Esophagus squamous epithelium (tissue), 5 donors: ENCODE measurements around the gene CRB1. TPM values are rescaled to one million over a fixed set of nuclear protein-coding genes. Genes with fewer than 3 reads are reported as not detected.

ENCODE experiments used
- DNase-seq: peaks from one replicate; lab custom pipeline; 2025; lab: John Stamatoyannopoulos, UW
- H3K27ac ChIP-seq, 4 donors: fragments of 200-600 bp; sonication (generic); one replicate each; pipeline ENCODE4 v1.5.1; 2016 to 2019; ENCODE audit warnings: mild to moderate bottlenecking in 1 of 4
- H3K27me3 ChIP-seq, 4 donors: fragments of 200-600 bp; sonication (generic); 1 replicate in 3 of 4; 2 replicates in 1 of 4; pipeline versions ENCODE4 v1.5.1 to v1.6.0; 2017 to 2021; ENCODE audit warnings: antibody characterized with exemption in 1 of 4
- H3K36me3 ChIP-seq, 3 donors: fragments of 200-600 bp; sonication (generic); one replicate each; pipeline ENCODE4 v1.5.1; 2016 to 2019
- H3K4me1 ChIP-seq, 3 donors: fragments of 200-600 bp; sonication (generic); one replicate each; pipeline ENCODE4 v1.5.1; 2017 to 2019
- H3K4me3 ChIP-seq, 4 donors: fragments of 200-600 bp; sonication (generic); 1 replicate in 3 of 4; 2 replicates in 1 of 4; pipeline ENCODE4 v1.5.1; 2016 to 2019; ENCODE audit warnings: mild to moderate bottlenecking in 2 of 4, moderate library complexity in 1 of 4
- H3K9me3 ChIP-seq, 3 donors: fragments of 200-600 bp; sonication (generic); one replicate each; pipeline ENCODE4 v1.5.1; 2016 to 2019
- POLR2A ChIP-seq, 4 donors: fragments of 450-650 bp; IDR thresholded peaks; one replicate each; pipeline ENCODE4 v1.6.1; 2017; ENCODE audit warnings: antibody characterized with exemption in 4 of 4, mild to moderate bottlenecking in 4 of 4, moderate library complexity in 3 of 4
- WGBS, 2 donors: methylation state at CpG; one replicate each; pipeline ENCODE4 v1.1.5; 2018; 5-methylcytosine and 5-hydroxymethylcytosine counted together
- intact Hi-C: fragments of 100-400 bp; cut with DNase I; formaldehyde crosslinking; loops from one replicate; pipeline ENCODE4 v1.15.0; 2022
- total RNA-seq, 4 donors: library from RNA; depleted of rRNA; stranded (reverse); fragments of >200 nt; gene quantifications; one replicate each; pipeline ENCODE4 v1.1.0, GENCODE V29; 2016
- TF ChIP-seq, protein P1 (sequence below), 6 experiments: fragments of 450-650 bp in 4 of 6; fragments of 200-600 bp in 2 of 6; sonication (generic) in 2 of 6; IDR thresholded peaks; one replicate each; pipeline ENCODE4 v1.5.1; 2016 to 2019; ENCODE audit warnings: antibody characterized with exemption in 6 of 6, mild to moderate bottlenecking in 4 of 6, moderate library complexity in 4 of 6
- donor health status: DM: yes; HTN: yes; CAD: no.

Gene CRB1
- total RNA-seq, 4 donors from 2014 or later: 0.19 TPM; not detected in 3

GRCh38 chr1:197313713-197314112, 45.7 kb downstream of the CRB1 start:
- H3K27me3 ChIP-seq: no peaks in the 10 kb centered on the region
- H3K27ac ChIP-seq: no peak overlapping the region
- no peak overlapping the region for H3K4me3 ChIP-seq
- H3K4me1 ChIP-seq: no peaks in the 10 kb centered on the region
- H3K36me3 ChIP-seq: no peaks in the 10 kb centered on the region
- WGBS, 2 donors: 40 to 45% methylated on average over 5 of the region's 5 CpGs
- no peak for TF ChIP-seq POLR2A (IDR thresholded peaks at IDR 0.05)
- TF ChIP-seq, protein P1, sequence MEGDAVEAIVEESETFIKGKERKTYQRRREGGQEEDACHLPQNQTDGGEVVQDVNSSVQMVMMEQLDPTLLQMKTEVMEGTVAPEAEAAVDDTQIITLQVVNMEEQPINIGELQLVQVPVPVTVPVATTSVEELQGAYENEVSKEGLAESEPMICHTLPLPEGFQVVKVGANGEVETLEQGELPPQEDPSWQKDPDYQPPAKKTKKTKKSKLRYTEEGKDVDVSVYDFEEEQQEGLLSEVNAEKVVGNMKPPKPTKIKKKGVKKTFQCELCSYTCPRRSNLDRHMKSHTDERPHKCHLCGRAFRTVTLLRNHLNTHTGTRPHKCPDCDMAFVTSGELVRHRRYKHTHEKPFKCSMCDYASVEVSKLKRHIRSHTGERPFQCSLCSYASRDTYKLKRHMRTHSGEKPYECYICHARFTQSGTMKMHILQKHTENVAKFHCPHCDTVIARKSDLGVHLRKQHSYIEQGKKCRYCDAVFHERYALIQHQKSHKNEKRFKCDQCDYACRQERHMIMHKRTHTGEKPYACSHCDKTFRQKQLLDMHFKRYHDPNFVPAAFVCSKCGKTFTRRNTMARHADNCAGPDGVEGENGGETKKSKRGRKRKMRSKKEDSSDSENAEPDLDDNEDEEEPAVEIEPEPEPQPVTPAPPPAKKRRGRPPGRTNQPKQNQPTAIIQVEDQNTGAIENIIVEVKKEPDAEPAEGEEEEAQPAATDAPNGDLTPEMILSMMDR (IDR thresholded peaks at IDR 0.05): no peak
- DNase-seq: no peak
- no peaks in the 10 kb centered on the region for H3K9me3 ChIP-seq
- intact Hi-C loops: no loop called here

DNA sequence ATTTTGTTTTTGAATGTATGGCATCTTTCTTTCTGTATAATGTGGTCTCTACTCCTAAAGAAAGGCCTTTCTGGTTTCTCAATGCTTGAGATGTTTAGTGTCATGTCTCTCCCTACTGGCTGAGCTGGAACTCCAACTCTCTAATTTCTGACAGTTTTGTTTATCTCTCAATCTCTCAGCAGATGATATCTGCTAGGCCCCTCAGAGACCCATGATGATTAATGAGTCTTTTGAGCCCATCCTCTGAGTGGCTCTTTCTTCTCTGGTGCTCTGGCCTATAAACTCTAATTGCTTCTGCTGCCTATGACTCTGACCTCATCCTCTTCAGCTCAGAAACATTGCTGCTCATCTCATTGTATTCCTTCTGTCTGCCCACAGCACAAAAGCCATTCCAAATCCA, 46.6 kb downstream of the CRB1 start:
- H3K36me3 ChIP-seq: no peaks in the 10 kb centered on the region
- intact Hi-C loops: no loop called here
- TF ChIP-seq POLR2A (IDR thresholded peaks at IDR 0.05): no peak
- TF ChIP-seq, protein P1 (IDR thresholded peaks at IDR 0.05): no peak
- no peaks in the 10 kb centered on the region for H3K9me3 ChIP-seq
- H3K4me3 ChIP-seq: no peak overlapping the region
- no peaks in the 10 kb centered on the region for H3K4me1 ChIP-seq
- DNase-seq: no peak
- H3K27ac ChIP-seq: no peak overlapping the region
- H3K27me3 ChIP-seq: no peaks in the 10 kb centered on the region

DNA sequence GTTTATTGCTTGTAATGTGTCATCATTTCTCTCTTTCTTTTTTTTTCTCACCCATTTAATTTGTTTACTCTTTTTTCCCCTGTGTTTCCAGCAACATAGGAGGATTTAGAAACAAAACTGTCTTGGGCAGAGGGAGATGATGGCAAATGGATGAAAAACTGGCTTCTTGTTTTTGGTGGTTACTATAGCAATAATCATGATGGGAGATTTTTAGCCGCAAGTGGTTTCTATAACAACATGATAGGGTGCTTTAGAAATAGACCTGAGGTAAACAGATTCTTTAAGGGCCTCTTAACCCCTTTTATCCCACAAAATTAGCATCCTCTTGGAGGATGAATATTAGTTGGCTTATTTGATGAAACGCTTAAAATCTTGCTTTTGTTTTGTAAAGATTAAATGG, 51.6 kb downstream of the CRB1 start:
- Histone ChIP-seq H3K27ac (no peak overlapping the region), H3K27me3 (no peaks in the 10 kb centered on the region), H3K4me3 (no peak overlapping the region), H3K9me3 (no peaks in the 10 kb centered on the region), H3K36me3 (no peaks in the 10 kb centered on the region), H3K4me1 (peaks cover 0 to 6% (median 0%) of the 10 kb centered on the region in 3 donors)
- intact Hi-C loops: no loop called here
- DNase-seq: no peak
- TF ChIP-seq, protein P1 (IDR thresholded peaks at IDR 0.05): no peak
- TF ChIP-seq POLR2A (IDR thresholded peaks at IDR 0.05): no peak
- WGBS, 2 donors: 67% methylated on average over 2 of the region's 2 CpGs

DNA sequence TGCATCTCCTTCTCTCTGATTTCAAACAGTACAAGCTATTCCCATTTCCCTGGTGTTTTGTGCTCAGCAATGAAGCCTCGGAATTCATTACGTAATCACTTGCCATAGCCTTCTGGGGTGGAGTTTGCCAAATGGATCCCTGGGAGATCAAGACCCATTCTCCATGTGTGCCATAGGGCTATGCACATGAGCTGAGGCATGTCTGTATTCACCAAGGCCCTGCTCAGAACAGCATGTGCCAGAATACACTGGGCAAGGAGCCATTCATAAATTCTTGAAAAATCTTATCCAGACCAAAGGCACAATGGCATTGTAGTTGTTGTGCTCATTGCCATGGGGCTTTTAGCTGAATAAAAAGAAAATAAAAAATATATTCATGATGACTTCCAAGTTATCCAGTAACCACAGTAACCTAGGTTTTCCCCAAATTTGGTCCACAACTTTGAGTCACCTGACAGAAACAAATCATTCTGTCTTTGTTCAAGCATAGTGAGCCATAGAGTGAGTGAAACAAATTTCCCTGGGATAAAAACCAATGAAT, 53.0 kb downstream of the CRB1 start:
- Histone ChIP-seq H3K4me1 (peaks cover 0 to 6% (median 0%) of the 10 kb centered on the region in 3 donors), H3K36me3 (no peaks in the 10 kb centered on the region), H3K4me3 (no peak overlapping the region), H3K9me3 (no peaks in the 10 kb centered on the region), H3K27ac (no peak overlapping the region), H3K27me3 (no peaks in the 10 kb centered on the region)
- intact Hi-C loops: no loop called here
- 40 to 59% methylated on average over 2 of the region's 2 CpGs for WGBS, 2 donors
- TF ChIP-seq, protein P1 (IDR thresholded peaks at IDR 0.05): no peak
- no peak for TF ChIP-seq POLR2A (IDR thresholded peaks at IDR 0.05)
- no peak for DNase-seq

DNA sequence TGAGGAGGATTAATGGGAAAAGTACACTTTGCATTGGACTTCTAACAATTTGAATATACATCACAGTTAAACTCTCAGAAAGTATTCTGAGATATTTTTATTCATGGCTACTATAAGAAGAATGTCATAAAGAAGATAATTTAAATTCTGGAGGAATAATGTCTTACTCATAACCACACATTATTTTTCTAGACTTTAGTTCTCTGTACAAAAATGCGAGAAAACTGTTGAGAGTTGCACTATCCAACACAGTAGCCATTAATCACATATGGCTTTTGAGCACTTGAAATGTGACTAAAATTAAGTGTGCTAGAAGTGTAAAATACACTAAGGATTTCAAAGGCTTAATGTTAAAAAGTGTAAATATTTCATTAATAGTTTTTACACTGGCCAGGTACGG, 53.8 kb downstream of the CRB1 start:
- intact Hi-C loops: no loop called here
- H3K4me1 ChIP-seq: peaks cover 0 to 6% (median 0%) of the 10 kb centered on the region in 3 donors
- H3K9me3 ChIP-seq: no peaks in the 10 kb centered on the region
- no peak overlapping the region for H3K4me3 ChIP-seq
- 78 to 84% methylated on average over 2 of the region's 2 CpGs for WGBS, 2 donors
- H3K27me3 ChIP-seq: no peaks in the 10 kb centered on the region
- TF ChIP-seq POLR2A (IDR thresholded peaks at IDR 0.05): no peak
- TF ChIP-seq, protein P1 (IDR thresholded peaks at IDR 0.05): no peak
- H3K27ac ChIP-seq: no peak overlapping the region
- DNase-seq: no peak
- H3K36me3 ChIP-seq: no peaks in the 10 kb centered on the region
